ENCODE results near the gene CYP3A5. TPM values are rescaled to one million over a fixed set of nuclear protein-coding genes. Genes with fewer than 3 reads are reported as not detected.

CYP3A5 gene
- not detected in 2 replicates for total RNA-seq

GRCh38 chr7:99679400-99680191 lies at the start of gene CYP3A5:
CYP3A5 (minus strand) TSS chr7:99679996; CDS start chr7:99679896, 100 bp downstream.

GRCh38 chr7:99616359-99617191 lies 63.2 kb downstream of the CYP3A5 start, which contains the start of gene ZSCAN25:
ZSCAN25 (plus strand) TSS chr7:99616946; CDS start chr7:99619607, 2,661 bp downstream.

Other genes starting within 250 kb of the CYP3A5 start
- 3.4 and 5.1 TPM in 2 replicates for gene PTCD1, start 241.2 kb downstream of the CYP3A5 start, total RNA-seq
- gene CPSF4, start 241.1 kb downstream of the CYP3A5 start, total RNA-seq, result 17.6 and 20.2 TPM in 2 replicates
- gene ATP5MF, start 213.8 kb downstream of the CYP3A5 start, total RNA-seq, result 2,289 and 2,453 TPM in 2 replicates
- 2.3 and 2.8 TPM in 2 replicates for gene ZNF789, start 207.1 kb downstream of the CYP3A5 start, total RNA-seq
- gene ZNF394, start 179.7 kb downstream of the CYP3A5 start, total RNA-seq, result 22.6 and 46.6 TPM in 2 replicates
- gene ZKSCAN5, start 175.3 kb downstream of the CYP3A5 start, total RNA-seq, result 7.5 and 8.9 TPM in 2 replicates
- gene FAM200A, start 127.9 kb downstream of the CYP3A5 start, total RNA-seq, result 3.0 and 3.9 TPM in 2 replicates
- 21.4 and 22.1 TPM in 2 replicates for gene ZNF655, start 121.4 kb downstream of the CYP3A5 start, total RNA-seq
- gene TMEM225B, start 81.7 kb downstream of the CYP3A5 start, total RNA-seq, result 0.15 TPM in 1 of 2 replicates, not detected in the other
- gene ZSCAN25, start 63.0 kb downstream of the CYP3A5 start, total RNA-seq, result 6.7 and 16.0 TPM in 2 replicates
- gene CYP3A7, start 55.2 kb upstream of the CYP3A5 start, total RNA-seq, result not detected in 2 replicates
- not detected in 2 replicates for gene CYP3A4, start 104.2 kb upstream of the CYP3A5 start, total RNA-seq
- gene CYP3A43, start 148.0 kb upstream of the CYP3A5 start, total RNA-seq, result not detected in 2 replicates
- gene OR2AE1, start 197.0 kb upstream of the CYP3A5 start, total RNA-seq, result not detected in 2 replicates
- 24.0 and 25.8 TPM in 2 replicates for gene TRIM4, start 239.5 kb upstream of the CYP3A5 start, total RNA-seq
- gene GJC3, start 249.6 kb upstream of the CYP3A5 start, total RNA-seq, result not detected in 2 replicates

Measured in mammary microvascular endothelial cell (primary cell).